RCC 7860 (cell line): ENCODE results near the gene ALDH5A1.
"Not testable (repeated sequence)": the region's sequence is repeated elsewhere in the genome, so short reads cannot be mapped to it uniquely, and the experiment has no call there.

ENCODE experiments used
- DNase-seq: peaks from one replicate; pipeline ENCODE4 v3.0.0-alpha.2; 2015; ENCODE audit warnings: low spot score
- FAIRE-seq: peaks from 2 replicates; lab custom pipeline; 2012; peaks lifted over from hg19 to GRCh38; lab: Jason Lieb, UNC

The ALDH5A1 gene

DNA sequence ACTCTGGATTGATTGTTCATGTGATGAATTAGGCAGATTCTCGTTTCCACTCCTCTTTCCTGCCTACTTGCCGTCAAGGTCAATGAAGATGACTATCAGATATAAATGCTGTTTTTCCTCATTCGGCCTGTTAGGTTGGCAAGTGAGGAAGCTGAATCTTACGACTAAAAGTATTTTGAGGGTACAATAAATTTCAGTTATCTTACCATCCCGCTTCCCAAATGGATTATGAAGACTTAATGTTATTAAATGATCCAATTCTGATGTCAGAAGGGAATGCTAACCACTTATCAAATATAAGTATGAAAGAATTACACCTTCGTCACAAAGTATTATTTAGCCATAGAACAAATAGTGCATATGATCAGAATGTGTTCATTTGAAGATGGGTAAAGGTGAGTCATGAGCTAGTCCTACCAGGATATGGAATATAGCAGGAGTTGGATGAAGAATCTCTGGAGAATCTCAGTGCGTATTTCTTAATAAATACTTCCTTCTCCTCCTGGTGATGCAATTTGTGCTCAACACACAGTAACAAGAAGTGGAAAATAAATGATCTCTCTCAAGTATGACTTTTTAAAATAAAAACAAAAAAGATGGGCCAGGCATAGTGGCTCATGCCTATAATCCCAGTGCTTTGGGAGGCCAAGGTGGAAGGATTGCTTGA is 10.0 kb upstream of the ALDH5A1 start:
- DNase-seq (no peak), FAIRE-seq (no peak)

DNA sequence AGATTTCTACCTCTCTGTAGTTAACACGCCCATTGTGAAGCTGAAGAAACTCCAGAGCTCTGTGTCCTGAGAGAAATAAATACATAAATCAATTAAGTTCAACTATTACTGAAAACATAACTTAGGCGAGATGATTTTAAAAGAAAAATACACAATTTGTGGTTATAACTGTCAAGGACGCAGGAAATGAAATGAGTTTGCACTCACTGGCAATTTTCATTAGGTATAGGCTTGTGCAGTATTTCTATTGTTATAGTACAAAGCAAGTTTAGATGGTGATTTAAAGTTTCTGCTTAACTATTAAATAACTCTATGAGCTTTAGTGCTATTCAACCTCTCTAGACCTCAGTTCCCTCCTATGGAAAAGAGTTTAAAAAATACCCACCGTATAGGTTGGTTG is 8.7 kb upstream of the ALDH5A1 start:
- DNase-seq: no peak
- FAIRE-seq: no peak

DNA sequence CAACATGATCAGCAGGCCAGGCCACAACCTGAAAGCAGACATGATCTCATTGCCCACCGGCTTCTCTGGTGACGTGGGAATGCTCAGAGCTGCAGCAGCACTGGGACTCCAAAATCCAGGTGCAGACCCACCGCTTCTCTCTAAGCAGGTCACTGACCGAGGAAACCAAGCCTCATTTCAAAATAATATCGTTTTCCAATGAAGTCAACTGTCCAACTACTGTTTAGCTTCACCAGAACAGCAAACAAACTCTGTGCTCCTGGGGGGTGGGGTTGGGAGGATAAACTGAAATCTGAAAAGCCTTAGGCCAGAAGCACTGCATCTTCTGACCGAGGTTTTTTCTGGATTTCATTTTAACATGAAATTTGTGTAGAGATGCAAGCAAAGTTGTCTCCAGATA is 5.3 kb upstream of the ALDH5A1 start, which contains the start of gene GPLD1:
GPLD1 (minus strand) TSS at position 109 of the 400 bp plus-strand sequence; CDS start at position 42, 67 bp downstream.
- no peak for FAIRE-seq
- no peak for DNase-seq

DNA sequence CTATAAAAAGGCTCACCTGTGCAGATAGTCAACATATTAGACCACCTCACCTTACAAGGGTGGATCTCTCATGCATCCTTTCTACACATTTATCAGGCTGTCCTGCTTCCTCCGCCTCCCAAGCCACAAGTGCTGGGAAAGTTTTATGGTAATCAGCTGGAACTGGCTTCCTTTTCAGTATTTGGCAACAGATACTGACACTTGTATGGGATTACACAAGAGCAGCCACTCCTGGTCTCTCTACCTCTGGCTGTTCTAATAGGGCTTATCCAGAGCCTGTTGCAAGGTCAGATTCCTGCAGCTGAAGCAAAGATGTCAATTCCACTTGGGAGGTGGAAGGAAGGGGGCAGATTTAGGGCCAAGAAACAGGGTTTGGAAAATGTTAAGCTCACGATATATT is 4.9 kb upstream of the ALDH5A1 start:
- DNase-seq: no peak
- no peak for FAIRE-seq

DNA sequence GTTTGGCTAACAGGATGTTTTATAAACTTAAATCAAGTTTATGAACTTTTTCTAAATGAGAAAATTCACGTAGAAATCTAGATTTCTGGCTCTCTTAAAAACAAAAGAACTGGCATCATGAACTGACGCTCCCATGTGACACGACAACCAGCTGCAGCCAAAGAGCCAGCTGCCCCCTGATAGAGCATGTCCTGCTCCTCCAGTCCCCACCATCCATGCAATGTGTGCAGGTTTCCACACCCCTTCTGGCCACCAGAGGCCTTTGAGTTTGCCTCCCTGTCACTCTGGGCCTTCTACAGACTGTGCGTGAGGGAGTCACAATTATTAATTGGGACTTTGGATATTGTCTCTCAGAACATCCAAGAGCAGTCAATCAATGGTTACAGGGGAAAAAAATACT is 3.8 kb upstream of the ALDH5A1 start:
- no peak for FAIRE-seq
- no peak for DNase-seq

DNA sequence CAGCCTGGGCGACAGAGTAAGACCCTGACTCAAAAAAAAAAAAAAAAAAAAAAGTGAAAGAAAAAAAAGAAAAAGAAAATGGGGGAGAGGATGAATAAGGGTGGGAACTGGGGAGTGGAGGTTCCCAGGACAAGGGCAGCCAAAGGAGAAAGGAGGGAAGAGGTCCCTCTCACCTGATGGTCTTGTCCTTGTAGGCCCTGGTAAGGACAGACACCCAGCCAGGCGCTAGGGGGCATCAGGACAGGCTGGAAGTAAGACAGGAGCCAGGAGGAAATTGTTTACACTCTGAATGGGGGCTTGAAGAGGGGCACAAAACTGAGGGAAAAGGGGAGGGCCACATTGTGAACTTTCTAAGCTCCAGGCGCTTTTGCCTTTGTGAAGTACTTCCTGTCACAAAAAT is 2.3 kb upstream of the ALDH5A1 start:
- FAIRE-seq (no peak), DNase-seq (no peak)

DNA sequence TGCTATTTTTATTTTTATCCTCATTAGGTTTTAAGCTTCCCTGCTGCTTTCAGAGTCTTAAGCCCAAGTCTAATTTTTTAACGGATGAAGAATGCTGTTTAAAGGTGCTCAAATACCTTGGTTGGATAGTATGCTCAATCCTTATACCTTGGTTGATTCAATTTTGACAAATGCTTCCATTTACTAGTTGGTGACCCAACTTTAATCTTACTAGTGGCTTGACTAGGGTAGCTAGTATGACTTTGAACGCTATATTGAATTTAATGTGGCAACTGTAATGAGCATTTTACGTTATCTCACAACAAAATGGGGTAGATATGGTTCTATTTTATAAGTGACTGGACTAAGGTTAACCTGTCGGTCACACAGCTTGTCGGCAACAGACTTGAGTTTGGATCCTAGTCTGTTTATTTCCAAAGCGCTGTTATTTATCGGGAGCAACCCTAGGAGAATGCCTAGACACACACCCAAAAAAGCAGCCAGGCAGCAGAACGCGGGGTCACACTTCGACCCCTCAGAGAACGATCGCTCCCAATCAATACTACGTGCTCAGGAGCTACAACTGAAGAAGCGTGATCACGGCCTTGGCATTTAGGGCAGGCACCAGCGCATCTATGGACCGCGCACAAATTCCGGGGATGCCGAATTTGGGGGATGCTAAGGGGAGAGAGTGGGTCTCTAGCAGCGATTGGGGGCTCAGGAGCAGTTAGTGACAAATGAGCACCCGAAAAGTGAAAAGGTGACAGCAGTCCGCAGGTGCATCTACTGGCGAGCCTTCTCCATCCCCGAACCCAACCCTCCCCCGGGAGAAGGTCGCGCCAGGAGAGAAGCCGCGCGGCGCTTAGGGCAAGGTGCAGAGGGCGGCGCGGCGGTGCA is 586 bp upstream of the ALDH5A1 start:
- no peak for FAIRE-seq
- DNase-seq: no peak

DNA sequence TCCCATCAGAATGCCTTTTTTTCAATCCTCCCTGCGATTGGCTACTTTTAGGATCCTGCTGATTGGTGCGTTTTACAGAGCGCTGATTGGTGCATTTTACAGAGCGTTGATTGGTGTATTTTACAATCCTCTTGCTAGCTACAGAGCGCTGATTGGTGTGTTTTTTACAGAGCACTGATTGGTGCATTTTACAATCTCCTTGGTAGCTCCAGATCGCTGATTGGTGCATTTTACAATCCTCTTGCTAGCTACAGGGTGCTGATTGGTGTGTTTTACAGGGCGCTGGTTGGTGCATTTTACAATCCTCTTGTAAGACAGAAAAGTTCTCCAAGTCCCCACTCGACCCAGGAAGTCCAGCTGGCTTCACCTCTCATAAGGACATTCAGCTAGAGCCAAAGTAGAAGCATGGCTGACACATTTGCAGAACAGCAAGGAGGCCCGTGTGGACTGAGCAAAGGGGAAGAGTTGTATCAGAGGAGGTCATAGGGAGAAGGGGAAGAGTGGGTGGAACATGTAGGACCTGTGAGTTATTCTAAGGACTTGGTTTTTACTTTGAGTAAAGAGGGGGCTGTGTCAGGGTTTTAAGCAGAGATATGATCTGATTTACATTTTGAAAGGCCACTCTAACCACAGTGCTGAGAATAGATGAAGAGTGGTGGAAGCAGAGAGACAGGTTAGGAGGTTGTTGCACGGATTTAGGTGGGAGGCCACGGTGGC is 2.6 kb downstream of the ALDH5A1 start:
- FAIRE-seq: no peak
- no peak for DNase-seq

DNA sequence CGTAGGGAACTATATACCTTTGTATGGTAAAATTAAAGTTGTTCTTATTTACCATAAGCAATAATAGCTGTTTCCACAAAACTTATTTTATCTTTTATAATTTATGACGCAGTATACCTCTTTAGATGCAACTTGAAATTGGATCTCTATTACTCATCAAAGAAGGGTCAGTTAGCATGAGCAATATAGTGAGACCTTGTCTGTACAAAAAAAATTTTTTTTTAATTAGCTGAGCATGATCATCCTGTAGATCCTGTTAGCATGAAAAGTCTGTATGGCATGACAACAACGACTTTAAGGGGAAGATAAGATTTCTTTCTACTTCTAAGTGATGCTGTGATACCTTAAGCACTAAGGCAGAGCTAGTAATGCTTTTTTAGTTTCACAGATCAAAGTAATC is 5.9 kb downstream of the ALDH5A1 start:
- FAIRE-seq (no peak), DNase-seq (no peak)

DNA sequence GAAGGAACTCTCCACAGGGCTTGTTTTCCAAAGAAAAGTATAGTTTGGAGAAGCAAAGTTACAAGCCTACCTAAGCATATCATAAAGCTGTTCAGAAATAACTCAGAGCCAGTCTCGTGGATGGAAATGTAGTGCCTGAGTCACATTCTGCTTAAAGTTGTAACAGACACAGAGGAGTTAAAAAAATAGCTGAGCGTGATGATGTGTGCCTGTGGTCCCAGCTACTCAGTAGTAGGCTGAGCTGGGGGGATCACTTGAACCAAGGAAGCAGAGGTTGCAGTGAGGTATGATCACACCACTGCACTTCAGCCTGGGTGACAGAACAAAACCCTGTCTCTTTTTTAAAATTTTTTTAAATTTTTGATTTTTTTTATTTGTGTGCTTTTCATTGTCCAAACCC is 6.6 kb downstream of the ALDH5A1 start:
- FAIRE-seq: no peak
- DNase-seq: no peak

DNA sequence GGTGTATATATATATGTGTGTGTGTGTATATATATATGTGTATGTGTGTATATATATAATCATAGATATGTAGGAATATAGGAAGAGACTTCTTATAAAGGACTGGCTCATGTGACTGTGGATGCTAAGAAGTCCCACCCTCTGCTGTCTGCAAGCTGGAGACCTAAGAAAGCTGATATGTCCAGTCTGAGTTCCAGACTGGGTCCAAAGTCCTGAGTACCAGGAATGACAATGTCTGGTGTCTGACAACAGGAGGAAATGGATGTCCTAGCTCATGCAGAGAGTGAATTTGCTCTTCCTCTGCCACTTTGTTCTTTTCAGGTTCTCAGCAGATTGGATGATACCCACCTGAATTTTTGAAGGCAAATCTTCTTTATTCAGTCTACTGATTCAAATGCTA is 7.1 kb downstream of the ALDH5A1 start:
- no peak for FAIRE-seq

DNA sequence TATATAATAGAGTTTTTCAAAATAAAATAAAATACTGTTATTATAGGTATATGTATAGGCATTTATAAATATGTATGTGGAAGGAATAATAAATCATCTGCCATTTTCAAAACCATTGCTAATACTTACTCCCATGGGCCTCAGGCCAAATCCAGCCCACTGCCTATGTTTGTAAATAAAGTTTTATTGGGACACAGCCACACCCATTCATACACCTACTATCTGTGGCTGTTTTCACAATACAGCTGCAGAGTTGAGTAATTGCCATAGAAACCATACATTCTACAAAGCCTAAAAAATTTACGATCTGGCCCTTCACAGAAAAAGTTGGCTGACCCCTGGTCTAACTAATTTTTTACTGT is 9.5 kb downstream of the ALDH5A1 start:
- DNase-seq (no peak), FAIRE-seq (no peak)

More for the DNA sequence above, 7.1 kb downstream of the ALDH5A1 start:
- no peak for DNase-seq

DNA sequence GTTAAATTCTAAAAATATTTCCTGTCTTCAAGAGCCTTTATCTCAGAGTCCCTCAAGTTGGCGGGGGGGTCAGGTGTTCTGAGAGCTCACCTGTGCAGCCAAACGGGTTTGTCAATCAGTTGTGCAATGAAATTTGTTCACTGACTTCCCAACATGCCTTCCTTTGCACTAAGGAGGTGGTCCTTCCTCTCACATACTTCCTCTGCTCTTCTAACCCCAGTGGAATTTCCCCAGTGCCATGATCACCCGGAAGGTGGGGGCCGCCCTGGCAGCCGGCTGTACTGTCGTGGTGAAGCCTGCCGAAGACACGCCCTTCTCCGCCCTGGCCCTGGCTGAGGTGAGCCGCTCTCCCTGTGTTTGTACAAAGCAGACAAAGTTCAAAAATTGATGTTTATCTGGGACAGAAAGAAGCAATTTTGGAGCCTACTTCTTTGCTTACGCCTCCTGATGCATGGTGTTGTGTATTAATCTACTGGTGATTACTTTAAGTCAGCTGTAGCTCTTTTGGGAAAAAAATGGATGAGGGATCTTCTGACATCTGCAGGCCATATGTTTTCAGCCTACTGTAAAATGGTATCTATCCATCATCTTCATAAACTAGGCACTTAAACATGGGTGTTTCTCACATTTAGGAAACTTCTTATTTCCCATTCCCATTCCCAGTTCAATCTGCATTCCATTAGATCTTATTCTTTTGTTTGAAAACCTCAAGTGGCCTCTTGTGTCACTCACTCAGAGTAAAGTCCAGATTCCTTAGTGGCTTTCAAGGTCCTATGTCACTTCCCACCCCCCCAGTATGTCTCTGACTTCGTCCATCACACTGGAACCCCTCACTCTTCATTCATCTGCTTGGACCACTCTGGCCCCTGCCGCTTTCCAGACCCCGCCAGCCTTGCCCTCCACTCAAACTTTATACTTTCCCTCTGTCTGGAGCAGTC is 10.1 kb downstream of the ALDH5A1 start:
- DNase-seq (no peak), FAIRE-seq (no peak)

DNA sequence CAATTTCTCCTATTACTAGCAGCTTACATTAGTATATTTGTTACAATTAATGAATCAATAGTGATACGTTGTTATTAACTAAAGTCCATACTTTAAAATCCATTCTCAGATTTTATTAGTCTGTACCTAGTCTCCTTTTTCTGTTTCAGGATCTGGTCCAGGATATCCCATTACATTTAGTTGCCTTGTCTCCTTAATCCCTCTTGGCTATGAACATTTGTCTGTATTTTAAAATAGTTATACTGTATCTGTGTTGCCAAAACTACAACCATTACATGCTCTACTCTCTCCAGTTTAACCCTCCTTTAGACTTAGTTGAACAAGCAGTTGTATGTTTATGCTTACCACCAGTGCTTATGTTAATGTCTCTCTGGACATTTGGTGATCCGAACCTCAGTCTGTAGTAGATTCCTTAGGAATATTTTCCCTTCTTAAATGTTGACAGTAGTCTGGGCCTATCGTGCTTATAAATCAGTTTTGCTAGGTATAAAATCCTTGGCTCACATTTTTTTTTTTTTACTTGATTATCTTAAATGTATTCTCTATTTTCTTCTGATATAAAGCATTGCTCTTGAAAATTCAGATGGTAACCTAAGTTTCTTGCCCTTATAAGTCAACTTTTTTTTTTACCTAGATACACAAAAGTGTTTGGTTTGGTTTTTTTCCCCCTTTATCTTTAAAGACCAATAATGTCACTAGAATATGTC is 12.2 kb downstream of the ALDH5A1 start:
- DNase-seq: no peak
- FAIRE-seq: no peak

DNA sequence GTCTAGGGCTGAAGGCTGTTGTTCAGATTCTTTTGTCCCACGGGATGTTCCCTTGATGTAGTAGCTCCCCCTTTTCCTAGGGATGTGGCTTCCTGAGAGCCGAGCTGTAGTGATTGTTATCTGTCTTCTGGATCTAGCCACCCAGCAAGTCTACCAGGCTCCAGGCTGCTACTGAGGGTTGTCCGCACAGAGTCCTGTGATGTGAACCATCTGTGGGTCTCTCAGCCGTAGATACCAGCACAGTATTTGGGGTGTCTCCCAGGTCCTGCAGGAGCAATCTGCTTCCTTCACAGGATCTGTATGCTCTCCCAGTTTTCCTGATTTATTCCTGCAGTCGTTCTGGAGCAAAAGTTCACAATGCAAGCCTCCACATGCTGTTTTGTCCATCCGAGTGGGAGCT is 17.2 kb downstream of the ALDH5A1 start:
- DNase-seq, FAIRE-seq: not testable (repeated sequence)

DNA sequence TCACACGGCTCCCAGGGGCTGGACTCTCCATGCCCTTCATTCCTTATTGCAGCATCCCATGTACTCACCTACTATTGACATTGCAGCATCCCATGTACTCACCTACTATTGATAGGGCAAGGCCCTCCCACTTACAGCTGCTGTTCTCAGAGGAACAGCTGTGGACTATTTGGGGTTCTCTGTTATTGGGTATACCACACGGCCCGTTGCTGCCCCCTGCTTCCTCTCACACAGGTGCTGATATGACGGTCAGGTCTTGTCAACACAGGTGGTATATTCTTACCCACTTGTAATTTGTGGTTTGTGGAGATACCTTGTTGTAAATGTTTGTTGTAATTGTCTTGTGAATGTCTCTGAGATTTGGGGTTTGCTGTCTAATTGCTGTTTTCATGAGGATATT is 18.8 kb downstream of the ALDH5A1 start:
- DNase-seq (no peak), FAIRE-seq (no peak)

DNA sequence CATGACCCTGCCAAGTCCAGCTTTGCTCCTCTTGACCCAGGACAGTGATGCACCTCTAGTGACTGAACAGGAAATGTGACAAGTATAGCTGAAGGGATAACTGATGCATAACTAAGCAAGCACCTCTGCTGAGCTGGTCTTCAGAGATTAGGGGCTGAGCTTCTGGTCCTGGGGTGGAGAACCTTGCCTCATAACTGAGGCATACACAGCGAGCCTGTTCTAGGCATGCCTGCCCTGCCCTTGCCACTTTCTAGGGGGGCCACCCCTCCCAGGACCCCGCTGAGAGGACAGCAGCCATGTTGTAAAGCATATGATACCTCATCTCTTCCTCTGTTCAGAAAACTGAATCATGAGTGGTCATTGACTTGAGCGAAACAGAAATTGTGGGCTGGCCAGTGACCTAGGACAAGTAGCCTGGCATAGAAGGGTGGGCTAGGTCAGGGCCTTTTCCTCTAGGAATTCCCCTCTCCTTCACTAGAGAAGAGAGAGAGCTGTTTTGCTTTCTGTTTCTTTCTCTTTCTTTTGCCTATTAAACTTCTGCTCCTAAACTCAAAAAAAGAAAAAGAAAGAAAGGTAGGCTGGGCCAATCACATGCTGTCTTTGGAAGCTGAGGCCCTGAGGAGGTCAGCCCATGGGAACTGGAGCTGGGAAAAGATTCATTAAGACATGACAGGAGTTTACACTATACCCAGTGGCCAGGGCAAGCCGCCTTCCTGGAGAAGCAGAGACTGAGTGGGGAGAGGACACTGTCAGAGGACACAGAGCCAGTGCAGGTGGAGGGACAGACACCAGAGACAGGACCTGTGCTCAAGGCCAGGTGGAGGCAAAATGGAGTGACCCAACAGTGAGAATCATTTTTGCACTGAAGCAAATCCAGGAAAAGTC is 23.1 kb downstream of the ALDH5A1 start:
- no peak for DNase-seq
- no peak for FAIRE-seq

DNA sequence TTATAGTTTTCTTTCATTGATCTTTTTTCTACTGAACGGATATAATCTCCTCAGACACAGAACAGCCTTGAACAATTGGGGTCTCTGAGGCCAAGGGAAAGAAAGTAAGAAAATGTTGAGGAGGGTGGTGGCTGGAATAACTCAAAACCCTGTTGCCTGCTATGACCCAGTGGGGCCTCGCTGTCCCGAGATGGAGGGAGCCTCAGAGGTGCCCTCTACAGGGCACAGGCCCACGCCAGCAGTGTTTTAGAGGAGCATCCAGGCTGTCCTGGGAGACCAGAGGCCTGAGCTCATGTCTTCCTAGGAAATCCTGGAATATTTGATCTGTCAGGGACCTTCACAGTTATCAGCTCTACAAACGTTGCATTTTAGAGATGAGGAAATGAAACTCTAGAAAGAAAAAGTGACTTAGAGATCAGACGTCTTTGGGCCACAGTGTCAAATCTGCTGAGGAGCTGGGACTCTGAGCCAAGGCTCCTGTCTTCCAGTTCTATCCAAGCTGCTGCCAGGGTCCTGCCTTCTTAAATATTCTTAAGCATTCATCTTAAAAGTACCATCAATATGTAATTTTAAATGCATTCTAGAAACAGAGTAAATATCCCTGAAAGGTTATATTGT is 26.3 kb downstream of the ALDH5A1 start:
- DNase-seq: no peak

More for the DNA sequence above, 26.3 kb downstream of the ALDH5A1 start:
- FAIRE-seq: no peak
